Liver (tissue), 9 donors: ENCODE measurements around the gene BARX2. TPM values are rescaled to one million over a fixed set of nuclear protein-coding genes. Genes with fewer than 3 reads are reported as not detected.

Source experiments
- DNase-seq: peaks from one replicate; pipeline ENCODE4 v3.0.0-alpha.2; 2017; ENCODE audit warnings: low spot score
- H3K27ac ChIP-seq, 2 donors: one replicate each; pipeline ENCODE4 v1.7.0; 2013; ENCODE audit warnings: inconsistent platforms in 2 of 2, low read length in 2 of 2, control low read depth in 1 of 2, low read depth in 1 of 2, mild to moderate bottlenecking in 1 of 2
- H3K27me3 ChIP-seq, 4 donors: one replicate each; pipeline versions ENCODE4 v1.6.1 to v1.7.0; 2013; ENCODE audit warnings: low read length in 3 of 4, inconsistent platforms in 1 of 4, mild to moderate bottlenecking in 1 of 4, moderate library complexity in 1 of 4; ENCODE audit not compliant: control insufficient read depth in 4 of 4, insufficient read depth in 4 of 4
- H3K36me3 ChIP-seq, 4 donors: one replicate each; pipeline versions ENCODE4 v1.6.1 to v1.7.0; 2013; ENCODE audit warnings: low read length in 3 of 4, mild to moderate bottlenecking in 3 of 4, low read depth in 1 of 4, moderate library complexity in 1 of 4; ENCODE audit not compliant: control insufficient read depth in 4 of 4, insufficient read depth in 3 of 4
- H3K4me1 ChIP-seq, 4 donors: one replicate each; pipeline versions ENCODE4 v1.6.1 to v1.7.0; 2013; ENCODE audit warnings: low read length in 3 of 4, mild to moderate bottlenecking in 3 of 4, moderate library complexity in 1 of 4; ENCODE audit not compliant: control insufficient read depth in 4 of 4, insufficient read depth in 4 of 4
- H3K4me3 ChIP-seq, 3 donors: one replicate each; pipeline versions ENCODE4 v1.6.1 to v1.7.0; 2013; ENCODE audit warnings: low read length in 3 of 3, control low read depth in 1 of 3, low read depth in 1 of 3, mild to moderate bottlenecking in 1 of 3
- H3K9ac ChIP-seq, 2 donors: one replicate each; pipeline ENCODE4 v1.7.0; 2013; ENCODE audit warnings: low read length in 2 of 2, mild to moderate bottlenecking in 2 of 2, moderate library complexity in 2 of 2, control low read depth in 1 of 2, low read depth in 1 of 2
- H3K9me3 ChIP-seq, 4 donors: one replicate each; pipeline versions ENCODE4 v1.6.1 to v1.7.0; 2013; ENCODE audit warnings: low read length in 3 of 4; ENCODE audit not compliant: control insufficient read depth in 4 of 4
- EGR1 ChIP-seq, 2 donors: IDR thresholded peaks; 2 replicates each; pipeline ENCODE4 v1.6.1; 2016 to 2018; ENCODE audit warnings: antibody characterized with exemption in 2 of 2, low read depth in 2 of 2
- FOXA1 ChIP-seq: IDR thresholded peaks from 2 replicates; pipeline ENCODE4 v1.6.1; 2016; ENCODE audit warnings: antibody characterized with exemption
- GABPA ChIP-seq, 2 donors: IDR thresholded peaks in 1 of 2; conservative IDR thresholded peaks in 1 of 2; 2 replicates each; pipeline ENCODE4 v1.6.1; 2016; ENCODE audit warnings: antibody characterized with exemption in 2 of 2, mild to moderate bottlenecking in 1 of 2, moderate library complexity in 1 of 2
- JUND ChIP-seq, 2 donors: IDR thresholded peaks; 2 replicates each; pipeline ENCODE4 v1.6.1; 2016; ENCODE audit warnings: antibody characterized with exemption in 2 of 2
- MAX ChIP-seq: IDR thresholded peaks from 2 replicates; pipeline ENCODE4 v1.6.1; 2016; ENCODE audit warnings: antibody characterized with exemption
- NR2F2 ChIP-seq: IDR thresholded peaks from 2 replicates; pipeline ENCODE4 v1.6.1; 2016; ENCODE audit warnings: antibody characterized with exemption
- RAD21 ChIP-seq, 2 donors: IDR thresholded peaks; 2 replicates each; pipeline ENCODE4 v1.6.1; 2016; ENCODE audit warnings: antibody characterized with exemption in 2 of 2, mild to moderate bottlenecking in 2 of 2
- REST ChIP-seq: IDR thresholded peaks from 2 replicates; pipeline ENCODE4 v1.6.1; 2016; ENCODE audit warnings: antibody characterized with exemption, mild to moderate bottlenecking
- RXRA ChIP-seq, 2 donors: IDR thresholded peaks; 2 replicates each; pipeline ENCODE4 v1.6.1; 2017 to 2018; ENCODE audit warnings: antibody characterized with exemption in 2 of 2, mild to moderate bottlenecking in 1 of 2
- SP1 ChIP-seq: IDR thresholded peaks from 2 replicates; pipeline ENCODE4 v1.6.1; 2018; ENCODE audit warnings: antibody characterized with exemption, mild to moderate bottlenecking
- TAF1 ChIP-seq: conservative IDR thresholded peaks from 2 replicates; pipeline ENCODE4 v1.6.1; 2016; ENCODE audit warnings: antibody characterized with exemption, mild to moderate bottlenecking
- YY1 ChIP-seq: IDR thresholded peaks from 2 replicates; pipeline ENCODE4 v1.6.1; 2016; ENCODE audit warnings: antibody characterized with exemption, mild to moderate bottlenecking
- WGBS: extraction: QIAGEN DNeasy Blood & Tissue Kit; methylation state at CpG from one replicate; pipeline ENCODE4 v1.1.7; 2013; 5-methylcytosine and 5-hydroxymethylcytosine counted together
- polyA plus RNA-seq, 2 donors: library from polyadenylated mRNA; stranded (reverse) in 1 of 2; unstranded in 1 of 2; fragments of 200-250 nt in 1 of 2; fragments of >200 nt in 1 of 2; fragmentation: Nextera tagmentation in 1 of 2; extraction: Ambion mirVana in 1 of 2; gene quantifications; one replicate each; pipeline versions ENCODE4 v1.2.1 to v1.2.3, GENCODE V29; 2013 to 2015
- total RNA-seq, 2 donors: library from RNA; depleted of rRNA; stranded (reverse); fragments of >200 nt; gene quantifications; one replicate each; pipeline ENCODE4 v1.2.3, GENCODE V29; 2014
- TF ChIP-seq, protein P1 (sequence below): IDR thresholded peaks from 2 replicates; pipeline ENCODE4 v1.6.1; 2016; ENCODE audit warnings: antibody characterized with exemption
- TF ChIP-seq, protein P2 (sequence below): IDR thresholded peaks from 2 replicates; pipeline ENCODE4 v1.6.1; 2016; ENCODE audit warnings: antibody characterized with exemption
- donor health status: healthy.
- donor health status: healthy.
- donor health status: healthy.
- donor health status: healthy.
- donor health status: healthy.

BARX2 gene
- total and polyA plus RNA-seq, 4 donors, result not detected

DNA sequence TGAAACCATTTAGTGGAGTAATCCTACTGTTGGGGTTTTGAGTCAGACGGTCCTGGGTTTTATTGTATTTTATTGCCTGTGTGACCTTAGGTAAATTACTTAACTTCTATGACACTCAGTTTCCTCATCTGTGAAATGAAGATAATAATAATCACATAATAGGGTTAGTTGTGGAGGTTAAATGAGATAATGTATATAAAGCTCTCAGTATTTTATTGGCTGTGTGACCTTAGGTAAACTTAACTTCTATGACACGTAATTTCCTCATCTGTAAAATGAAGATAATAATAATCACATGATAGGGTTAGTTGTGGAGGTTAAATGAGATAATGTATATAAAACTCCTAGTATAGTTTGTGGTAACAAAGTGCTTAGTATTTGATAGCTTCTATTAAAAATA lies 13.2 kb downstream of the BARX2 start:
- TF ChIP-seq YY1 (no peak), SP1 (no peak), REST (no peak)
- TF ChIP-seq, protein P1, sequence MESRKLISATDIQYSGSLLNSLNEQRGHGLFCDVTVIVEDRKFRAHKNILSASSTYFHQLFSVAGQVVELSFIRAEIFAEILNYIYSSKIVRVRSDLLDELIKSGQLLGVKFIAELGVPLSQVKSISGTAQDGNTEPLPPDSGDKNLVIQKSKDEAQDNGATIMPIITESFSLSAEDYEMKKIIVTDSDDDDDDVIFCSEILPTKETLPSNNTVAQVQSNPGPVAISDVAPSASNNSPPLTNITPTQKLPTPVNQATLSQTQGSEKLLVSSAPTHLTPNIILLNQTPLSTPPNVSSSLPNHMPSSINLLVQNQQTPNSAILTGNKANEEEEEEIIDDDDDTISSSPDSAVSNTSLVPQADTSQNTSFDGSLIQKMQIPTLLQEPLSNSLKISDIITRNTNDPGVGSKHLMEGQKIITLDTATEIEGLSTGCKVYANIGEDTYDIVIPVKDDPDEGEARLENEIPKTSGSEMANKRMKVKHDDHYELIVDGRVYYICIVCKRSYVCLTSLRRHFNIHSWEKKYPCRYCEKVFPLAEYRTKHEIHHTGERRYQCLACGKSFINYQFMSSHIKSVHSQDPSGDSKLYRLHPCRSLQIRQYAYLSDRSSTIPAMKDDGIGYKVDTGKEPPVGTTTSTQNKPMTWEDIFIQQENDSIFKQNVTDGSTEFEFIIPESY, result no peak
- Histone ChIP-seq H3K27ac (no peak overlapping the region), H3K4me1 (peaks cover 0 to 3% (median 0%) of the 10 kb centered on the region in 4 donors), H3K9me3 (no peaks in the 10 kb centered on the region), H3K27me3 (peaks cover 0 to 4% (median 0%) of the 10 kb centered on the region in 4 donors), H3K36me3 (no peaks in the 10 kb centered on the region), H3K9ac (no peak overlapping the region), H3K4me3 (no peak overlapping the region)
- WGBS, result 57% methylated on average over 2 of the region's 2 CpGs
- no peak for DNase-seq

DNA sequence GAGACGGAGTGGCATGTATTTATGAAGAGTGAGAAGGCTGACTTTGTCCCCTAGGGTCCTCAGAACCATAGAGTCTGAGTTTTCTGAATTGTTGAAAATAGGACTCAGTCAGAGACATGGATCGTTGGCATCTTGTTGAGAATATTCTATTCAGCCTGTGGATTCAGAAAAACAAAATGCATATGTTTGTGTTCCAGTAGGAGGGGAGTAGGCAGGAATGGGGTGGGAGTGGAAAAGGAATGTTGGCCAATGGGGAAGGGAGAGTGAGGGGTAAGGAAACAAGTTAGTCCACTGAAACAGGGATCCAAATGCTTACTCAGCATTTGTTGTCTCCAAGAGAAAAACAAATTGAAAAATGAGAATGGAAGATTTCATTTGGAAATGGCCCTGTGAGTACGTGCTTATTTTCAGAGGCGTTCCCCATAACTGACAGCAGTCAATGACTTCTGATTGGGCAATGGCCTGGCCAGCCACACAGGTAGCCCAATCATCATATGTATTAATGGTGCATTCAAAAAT lies 14.7 kb downstream of the BARX2 start:
- H3K9ac ChIP-seq, result no peak overlapping the region
- H3K4me1 ChIP-seq, result peaks cover 0 to 3% (median 0%) of the 10 kb centered on the region in 4 donors
- DNase-seq, result no peak
- no peak overlapping the region for H3K27ac ChIP-seq
- 83% methylated on average over 4 of the region's 4 CpGs for WGBS
- TF ChIP-seq JUND (IDR thresholded peaks at IDR 0.05), result no peak
- TF ChIP-seq, protein P2, sequence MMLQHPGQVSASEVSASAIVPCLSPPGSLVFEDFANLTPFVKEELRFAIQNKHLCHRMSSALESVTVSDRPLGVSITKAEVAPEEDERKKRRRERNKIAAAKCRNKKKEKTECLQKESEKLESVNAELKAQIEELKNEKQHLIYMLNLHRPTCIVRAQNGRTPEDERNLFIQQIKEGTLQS, result no peak
- TF ChIP-seq NR2F2, result no peak
- TF ChIP-seq SP1, result no peak
- no peak for TF ChIP-seq EGR1 (IDR thresholded peaks at IDR 0.05; ENCODE audit: low read depth in 2 of 2)
- TF ChIP-seq GABPA (IDR thresholded peaks at IDR 0.05 in 1 of 2, conservative IDR thresholded peaks at IDR 0.05 in 1 of 2), result no peak
- TF ChIP-seq FOXA1, result no peak
- no peak for TF ChIP-seq MAX
- no peak for TF ChIP-seq RXRA (IDR thresholded peaks at IDR 0.05)
- TF ChIP-seq REST, result no peak
- no peak for TF ChIP-seq TAF1
- no peak for TF ChIP-seq RAD21 (IDR thresholded peaks at IDR 0.05)
- H3K4me3 ChIP-seq, result no peak overlapping the region
- no peaks in the 10 kb centered on the region for H3K36me3 ChIP-seq
- no peaks in the 10 kb centered on the region for H3K9me3 ChIP-seq
- H3K27me3 ChIP-seq, result peaks cover 0 to 4% (median 0%) of the 10 kb centered on the region in 4 donors
